Natural killer cell (primary cell): Measurements from ENCODE around the gene CD164L2. TPM values are rescaled to one million over a fixed set of nuclear protein-coding genes. Genes with fewer than 3 reads are reported as not detected.
"Not testable (repeated sequence)": the region's sequence is repeated elsewhere in the genome, so short reads cannot be mapped to it uniquely, and the experiment has no call there.

Experiments used
- ATAC-seq, 3 donors: fragments of 150-1000 bp in 2 of 3; fragments of 200-7000 bp in 1 of 3; cut with Tn5 transposase; 1 replicate in 1 of 3; 2 replicates in 2 of 3; pipeline ENCODE4 v1.10.0; 2021; ENCODE audit warnings: mild to moderate bottlenecking in 2 of 3, moderate library complexity in 2 of 3
- DNase-seq, 2 donors: peaks; one replicate each; pipeline versions ENCODE4 v3.0.0 to v3.0.0-alpha.2; 2013 to 2021; ENCODE audit warnings: mixed read lengths in 1 of 2
- H3K27ac ChIP-seq: one replicate; pipeline ENCODE4 v1.5.1; 2013; ENCODE audit warnings: mild to moderate bottlenecking, low read length
- H3K27me3 ChIP-seq: one replicate; pipeline ENCODE4 v1.6.1; 2013; ENCODE audit warnings: low read length; ENCODE audit not compliant: control insufficient read depth, insufficient read depth
- H3K36me3 ChIP-seq: one replicate; pipeline ENCODE4 v1.6.1; 2013; ENCODE audit warnings: low read length; ENCODE audit not compliant: control insufficient read depth, insufficient read depth
- H3K4me1 ChIP-seq: one replicate; pipeline ENCODE4 v1.6.1; 2013; ENCODE audit warnings: low read length; ENCODE audit not compliant: control insufficient read depth, insufficient read depth
- H3K4me3 ChIP-seq: one replicate; pipeline ENCODE4 v1.5.1; 2013; ENCODE audit warnings: low read length
- H3K9me3 ChIP-seq: one replicate; pipeline ENCODE4 v1.6.1; 2013; ENCODE audit warnings: low read length; ENCODE audit not compliant: control insufficient read depth, insufficient read depth
- H3K27ac Mint-ChIP-seq, 2 donors: one replicate each; pipeline ENCODE4 v1.8.0; 2022; ENCODE audit warnings: mild to moderate bottlenecking in 2 of 2, mixed read lengths in 2 of 2, moderate library complexity in 1 of 2
- H3K27me3 Mint-ChIP-seq, 2 donors: one replicate each; pipeline ENCODE4 v1.8.0; 2022; ENCODE audit warnings: low read depth in 2 of 2, mixed read lengths in 2 of 2
- H3K36me3 Mint-ChIP-seq: one replicate; pipeline ENCODE4 v1.8.0; 2022; ENCODE audit warnings: mixed read lengths
- H3K4me1 Mint-ChIP-seq, 2 donors: one replicate each; pipeline ENCODE4 v1.8.0; 2022; ENCODE audit warnings: mixed read lengths in 2 of 2
- H3K4me3 Mint-ChIP-seq: one replicate; pipeline ENCODE4 v1.8.0; 2022; ENCODE audit warnings: mild to moderate bottlenecking, moderate library complexity, mixed read lengths
- H3K9me3 Mint-ChIP-seq, 2 donors: one replicate each; pipeline ENCODE4 v1.8.0; 2022; ENCODE audit warnings: mixed read lengths in 2 of 2
- WGBS: methylation state at CpG from one replicate; pipeline ENCODE4 v1.1.7; 2013; ENCODE audit warnings: missing lambda C conversion rate; ENCODE audit not compliant: insufficient coverage; 5-methylcytosine and 5-hydroxymethylcytosine counted together
- intact Hi-C: fragments of 100-400 bp; cut with micrococcal nuclease; formaldehyde crosslinking; loops from one replicate; pipeline ENCODE4 v1.14.2; 2022
- total RNA-seq, 4 donors: library from RNA; stranded (reverse); fragments of 120-200 nt in 1 of 4; gene quantifications; one replicate each; pipeline versions ENCODE4 v1.2.3 to v1.2.4, GENCODE V29; 2013 to 2022
- TF ChIP-seq, protein P1 (sequence below): fragments of 200-600 bp; IDR thresholded peaks from one replicate; pipeline ENCODE4 v1.8.0; 2022; ENCODE audit warnings: antibody characterized with exemption

CD164L2 gene
- total RNA-seq, 3 donors from 2014 or later (not counting 1 experiment from before 2014, with no cell fraction given), result 0.40 TPM; not detected in 2

GRCh38 chr1:27392096-27392777, 9.1 kb upstream of the CD164L2 start, which contains the start of gene GPR3:
TSS of gene GPR3 (plus strand) at chr1:27392622. CDS start at chr1:27393799, 1,177 bp downstream.
- peaks cover 7 to 14% of the 10 kb centered on the region in 2 donors for H3K27me3 Mint-ChIP-seq
- Histone ChIP-seq H3K36me3 (no peaks in the 10 kb centered on the region), H3K4me3 (peak within 1 kb of the TSS; percentile 20), H3K27me3 (no peaks in the 10 kb centered on the region), H3K9me3 (no peaks in the 10 kb centered on the region), H3K4me1 (peaks cover 23% of the 10 kb centered on the region), H3K27ac (no peak within 1 kb of the TSS)
- ATAC-seq (peak; percentile 88 to 96 (median 93)), DNase-seq (peak; percentile 95 to 96)
- H3K27ac Mint-ChIP-seq, result peak within 1 kb of the TSS; percentile 84 to 98
- no peaks in the 10 kb centered on the region for H3K9me3 Mint-ChIP-seq
- H3K36me3 Mint-ChIP-seq, result no peaks in the 10 kb centered on the region
- whole genome bisulfite sequencing, result 2% methylated on average over 69 of the region's 69 CpGs
- H3K4me3 Mint-ChIP-seq, result peak within 1 kb of the TSS; percentile 87
- H3K4me1 Mint-ChIP-seq, result peaks cover 9 to 19% of the 10 kb centered on the region in 2 donors
- TF ChIP-seq, protein P1, sequence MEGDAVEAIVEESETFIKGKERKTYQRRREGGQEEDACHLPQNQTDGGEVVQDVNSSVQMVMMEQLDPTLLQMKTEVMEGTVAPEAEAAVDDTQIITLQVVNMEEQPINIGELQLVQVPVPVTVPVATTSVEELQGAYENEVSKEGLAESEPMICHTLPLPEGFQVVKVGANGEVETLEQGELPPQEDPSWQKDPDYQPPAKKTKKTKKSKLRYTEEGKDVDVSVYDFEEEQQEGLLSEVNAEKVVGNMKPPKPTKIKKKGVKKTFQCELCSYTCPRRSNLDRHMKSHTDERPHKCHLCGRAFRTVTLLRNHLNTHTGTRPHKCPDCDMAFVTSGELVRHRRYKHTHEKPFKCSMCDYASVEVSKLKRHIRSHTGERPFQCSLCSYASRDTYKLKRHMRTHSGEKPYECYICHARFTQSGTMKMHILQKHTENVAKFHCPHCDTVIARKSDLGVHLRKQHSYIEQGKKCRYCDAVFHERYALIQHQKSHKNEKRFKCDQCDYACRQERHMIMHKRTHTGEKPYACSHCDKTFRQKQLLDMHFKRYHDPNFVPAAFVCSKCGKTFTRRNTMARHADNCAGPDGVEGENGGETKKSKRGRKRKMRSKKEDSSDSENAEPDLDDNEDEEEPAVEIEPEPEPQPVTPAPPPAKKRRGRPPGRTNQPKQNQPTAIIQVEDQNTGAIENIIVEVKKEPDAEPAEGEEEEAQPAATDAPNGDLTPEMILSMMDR, result peak; percentile 45
- intact Hi-C loops, result no loop called here

DNA sequence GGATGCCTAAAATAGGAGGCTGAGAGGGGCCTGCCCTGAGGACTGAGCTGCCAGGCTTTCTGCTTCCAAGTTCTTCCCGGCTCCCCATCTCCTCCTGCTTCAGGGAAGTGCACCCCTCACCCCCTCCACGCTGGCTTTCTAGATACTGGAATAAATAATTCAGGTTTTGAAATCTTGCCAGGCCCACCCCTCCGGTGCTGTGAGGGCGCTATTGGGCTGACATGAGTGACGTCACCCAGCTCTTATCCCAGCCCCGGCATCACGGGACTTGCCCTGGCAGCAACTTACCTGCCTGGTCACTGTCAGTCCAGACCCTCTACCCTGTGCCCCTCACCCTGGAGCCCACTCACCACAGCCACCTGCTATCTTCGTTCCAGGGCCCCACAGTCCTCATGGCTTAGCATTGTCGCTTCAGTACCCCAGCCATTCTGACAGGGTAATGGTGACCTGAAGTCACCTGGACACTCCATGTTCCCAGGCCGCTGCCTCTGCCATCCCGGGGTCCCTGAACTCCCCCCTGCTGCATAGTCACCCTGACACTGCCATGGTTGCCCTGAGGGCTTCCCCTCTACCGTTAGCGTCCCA, 8.5 kb upstream of the CD164L2 start:
- 18% methylated on average over 13 of the region's 13 CpGs for WGBS
- H3K36me3 ChIP-seq, result no peaks in the 10 kb centered on the region
- TF ChIP-seq, protein P1, result no peak
- peak overlapping the region; percentile 84 to 98 for H3K27ac Mint-ChIP-seq
- no peaks in the 10 kb centered on the region for H3K36me3 Mint-ChIP-seq
- H3K9me3 ChIP-seq, result no peaks in the 10 kb centered on the region
- H3K4me3 ChIP-seq, result no peak overlapping the region
- no peak for ATAC-seq
- H3K4me3 Mint-ChIP-seq, result peak overlapping the region; percentile 87
- H3K4me1 Mint-ChIP-seq, result peaks cover 9 to 19% of the 10 kb centered on the region in 2 donors
- no peak overlapping the region for H3K27ac ChIP-seq
- DNase-seq, result peak in 1 of 2 donors; percentile 64
- no peaks in the 10 kb centered on the region for H3K27me3 ChIP-seq
- peaks cover 23% of the 10 kb centered on the region for H3K4me1 ChIP-seq
- peaks cover 7 to 17% of the 10 kb centered on the region in 2 donors for H3K27me3 Mint-ChIP-seq
- H3K9me3 Mint-ChIP-seq, result no peaks in the 10 kb centered on the region
- intact Hi-C loops, result no loop called here

DNA sequence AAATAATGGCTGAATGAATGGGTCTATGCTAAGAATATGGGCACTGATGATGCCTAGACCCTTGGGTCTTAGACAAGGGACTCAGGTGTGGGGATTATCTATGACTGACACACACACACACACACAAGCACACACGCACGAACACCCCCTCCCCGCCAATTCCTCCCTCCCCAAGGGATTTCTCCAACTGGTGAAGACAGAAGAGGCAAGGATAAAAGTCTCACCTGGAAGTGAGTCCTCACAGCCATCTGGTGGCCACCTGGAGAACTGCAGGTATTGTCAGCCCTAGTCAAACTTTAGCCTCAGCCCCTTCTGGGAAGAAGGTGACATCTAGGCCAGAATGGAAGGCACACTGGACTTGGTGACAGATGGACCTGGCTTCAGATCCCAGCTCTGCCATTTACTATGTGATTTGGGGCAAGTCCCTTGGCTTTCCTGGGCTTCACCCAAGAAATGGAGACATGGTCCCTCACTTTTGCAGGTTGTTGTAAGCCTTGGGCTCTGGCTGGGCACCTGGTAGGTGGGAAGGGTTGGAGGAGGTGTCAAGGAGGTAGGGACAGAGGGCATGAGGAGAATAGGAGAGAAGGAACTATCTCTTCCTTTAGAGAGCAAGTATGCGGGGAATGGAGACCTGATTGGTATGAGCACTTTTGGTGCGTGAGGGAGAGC, 5.3 kb upstream of the CD164L2 start:
- Histone ChIP-seq H3K4me1 (peaks cover 16% of the 10 kb centered on the region), H3K9me3 (no peaks in the 10 kb centered on the region), H3K27me3 (no peaks in the 10 kb centered on the region), H3K4me3 (no peak overlapping the region), H3K27ac (no peak overlapping the region), H3K36me3 (no peaks in the 10 kb centered on the region)
- Mint-ChIP-seq H3K4me3 (no peak overlapping the region), H3K27ac (peak overlapping the region in 1 of 2 donors; percentile 61), H3K36me3 (no peaks in the 10 kb centered on the region), H3K9me3 (no peaks in the 10 kb centered on the region), H3K4me1 (peaks cover 9 to 15% of the 10 kb centered on the region in 2 donors), H3K27me3 (peaks cover 7 to 21% of the 10 kb centered on the region in 2 donors)
- DNase-seq (peak; percentile 64 to 87), ATAC-seq (peak in 1 of 3 donors; percentile 17)
- intact Hi-C loops, result loop anchor here (2.0 kb wide), 1 partner anchor 32 kb away; no protein-coding TSS in a partner anchor
- WGBS, result 38% methylated on average over 5 of the region's 5 CpGs
- TF ChIP-seq, protein P1, result peak; percentile 76

DNA sequence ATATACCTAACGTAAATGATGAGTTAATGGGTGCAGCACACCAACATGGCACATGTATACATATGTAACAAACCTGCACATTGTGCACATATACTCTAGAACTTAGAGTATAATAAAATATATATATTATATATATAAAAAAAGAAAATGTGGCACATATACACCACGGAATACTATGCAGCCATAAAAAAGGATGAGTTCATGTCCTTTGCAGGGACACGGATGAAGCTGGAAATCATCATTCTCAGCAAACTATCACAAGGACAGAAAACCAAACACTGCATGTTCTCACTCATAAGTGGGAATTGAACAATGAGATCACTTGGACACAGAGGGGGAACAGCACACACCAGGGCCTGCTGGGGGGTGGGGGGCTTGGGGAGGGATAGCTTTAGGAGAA, 1.7 kb upstream of the CD164L2 start:
- H3K4me3 Mint-ChIP-seq, ATAC-seq, H3K27ac Mint-ChIP-seq, intact Hi-C loops, H3K27me3 ChIP-seq, H3K4me1 Mint-ChIP-seq, H3K9me3 Mint-ChIP-seq, H3K4me1 ChIP-seq, H3K4me3 ChIP-seq, H3K36me3 Mint-ChIP-seq, DNase-seq, H3K27ac ChIP-seq, H3K36me3 ChIP-seq, H3K9me3 ChIP-seq: not testable (repeated sequence)
- whole genome bisulfite sequencing, result 100% methylated on average over 1 of the region's 3 CpGs
- H3K27me3 Mint-ChIP-seq, result peaks cover 0 to 16% of the 10 kb centered on the region in 2 donors
